GM19324 (cell line): ENCODE data around the gene BANF2.
A peak's percentile ranks its signal among the peaks of the same experiment; 100 is the strongest.
"Not testable (repeated sequence)": the region's sequence is repeated elsewhere in the genome, so short reads cannot be mapped to it uniquely, and the experiment has no call there.

Experiments used
- ATAC-seq: cut with Tn5 transposase; IDR thresholded peaks from one replicate; pipeline ENCODE4 v1.9.1; 2021; ENCODE audit warnings: mild to moderate bottlenecking, moderate library complexity; ENCODE audit not compliant: unreplicated experiment, low FRiP score

Gene BANF2

DNA sequence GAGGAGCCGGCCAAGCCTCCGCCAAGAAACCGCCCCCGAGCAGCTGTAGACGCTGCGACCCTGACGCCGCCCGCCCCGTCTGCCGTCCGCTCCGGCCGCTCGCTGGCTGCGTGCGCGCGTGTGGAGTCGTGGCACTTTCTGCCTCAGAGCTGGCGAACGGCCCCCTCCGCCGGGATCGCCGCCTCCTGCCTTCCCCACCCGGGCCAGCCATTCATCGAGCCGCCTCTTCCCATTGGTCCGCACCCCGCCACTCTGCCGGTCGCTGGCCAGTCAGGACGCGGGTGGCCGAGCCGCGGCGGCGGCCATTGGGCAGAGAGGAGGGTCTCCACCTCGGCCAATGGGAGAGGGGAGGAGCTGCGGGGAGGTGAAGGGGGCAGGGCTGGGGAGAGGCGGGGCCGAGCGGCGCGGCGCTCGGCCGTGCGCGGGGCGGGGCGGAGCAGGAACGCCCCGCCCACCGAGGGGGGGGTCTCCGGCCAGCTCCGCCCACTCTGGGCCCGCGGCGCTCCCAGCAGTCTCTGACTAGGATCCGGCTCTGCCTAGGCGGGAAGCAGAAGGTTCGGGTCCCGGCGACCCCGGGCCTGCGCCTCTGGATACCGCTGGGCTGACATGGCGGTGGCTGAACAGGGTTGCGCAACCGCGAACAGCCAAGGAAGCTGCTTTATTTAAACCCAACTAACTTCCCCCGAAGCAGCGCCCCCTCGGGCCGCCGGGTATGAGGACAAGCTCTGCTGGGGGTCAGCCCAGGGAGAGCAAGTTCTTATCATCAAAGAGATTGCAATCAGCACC lies 17.5 kb upstream of the BANF2 start, which contains the start of gene RRBP1:
RRBP1 (minus strand) TSS at position 140 of the 786 bp plus-strand sequence. CDS start 21,735 bp downstream, outside the sequence.
- peak; percentile 92 for ATAC-seq

DNA sequence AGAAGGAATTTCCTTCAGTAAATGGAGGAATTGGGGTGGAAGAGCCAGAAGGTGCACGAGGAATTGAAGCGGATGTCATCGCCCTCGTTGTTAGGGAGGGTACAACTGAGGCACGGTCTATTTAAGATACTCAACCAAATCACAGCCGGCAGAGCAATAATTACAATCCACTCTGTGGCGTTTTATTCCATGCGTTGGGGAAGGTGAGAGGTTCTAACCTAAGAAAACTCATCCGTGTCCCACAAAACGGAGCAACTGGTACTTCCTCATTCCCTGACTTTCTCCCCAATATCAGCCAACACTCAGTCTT lies 16.9 kb upstream of the BANF2 start:
- ATAC-seq: no peak

DNA sequence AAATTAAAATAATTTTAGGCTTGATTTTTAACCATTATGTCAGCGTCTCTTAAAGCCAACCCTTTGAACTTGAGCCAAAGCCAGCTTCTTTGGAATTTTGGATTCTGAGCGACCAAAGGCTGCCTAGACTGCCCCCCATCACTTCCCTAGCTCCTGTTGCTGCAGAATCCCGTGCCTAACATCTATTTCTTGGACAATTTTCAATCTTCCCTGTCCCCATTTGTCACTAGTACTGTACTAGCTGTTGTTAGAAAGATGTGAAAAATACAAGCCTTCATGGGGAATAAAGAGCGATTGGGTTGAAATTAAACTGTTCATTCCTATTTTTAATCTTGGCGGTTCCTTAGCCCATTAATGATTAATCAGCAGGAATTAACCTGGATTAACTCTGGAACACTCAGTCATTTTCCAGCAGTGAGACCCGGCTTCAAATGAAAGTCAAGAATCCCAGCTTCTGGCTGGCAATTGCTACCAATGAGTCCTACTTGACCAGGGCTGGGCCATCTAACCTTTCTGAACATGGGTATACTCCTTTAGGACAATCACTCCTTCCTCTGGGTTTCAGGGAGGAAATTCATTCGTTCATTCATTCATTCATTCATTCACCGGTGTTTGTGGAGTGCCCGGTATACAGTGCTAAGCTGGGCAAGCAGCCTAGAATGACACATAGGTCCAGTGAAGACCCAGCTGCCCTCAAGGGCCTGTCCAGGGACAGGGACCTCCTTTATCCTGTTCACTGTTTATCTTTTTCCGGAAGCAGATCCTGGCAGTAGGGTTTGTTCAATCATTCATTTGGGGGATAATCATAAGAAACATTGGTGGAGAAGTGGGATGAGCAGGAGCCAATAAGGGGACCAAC lies 16.3 kb upstream of the BANF2 start:
- no peak for ATAC-seq

DNA sequence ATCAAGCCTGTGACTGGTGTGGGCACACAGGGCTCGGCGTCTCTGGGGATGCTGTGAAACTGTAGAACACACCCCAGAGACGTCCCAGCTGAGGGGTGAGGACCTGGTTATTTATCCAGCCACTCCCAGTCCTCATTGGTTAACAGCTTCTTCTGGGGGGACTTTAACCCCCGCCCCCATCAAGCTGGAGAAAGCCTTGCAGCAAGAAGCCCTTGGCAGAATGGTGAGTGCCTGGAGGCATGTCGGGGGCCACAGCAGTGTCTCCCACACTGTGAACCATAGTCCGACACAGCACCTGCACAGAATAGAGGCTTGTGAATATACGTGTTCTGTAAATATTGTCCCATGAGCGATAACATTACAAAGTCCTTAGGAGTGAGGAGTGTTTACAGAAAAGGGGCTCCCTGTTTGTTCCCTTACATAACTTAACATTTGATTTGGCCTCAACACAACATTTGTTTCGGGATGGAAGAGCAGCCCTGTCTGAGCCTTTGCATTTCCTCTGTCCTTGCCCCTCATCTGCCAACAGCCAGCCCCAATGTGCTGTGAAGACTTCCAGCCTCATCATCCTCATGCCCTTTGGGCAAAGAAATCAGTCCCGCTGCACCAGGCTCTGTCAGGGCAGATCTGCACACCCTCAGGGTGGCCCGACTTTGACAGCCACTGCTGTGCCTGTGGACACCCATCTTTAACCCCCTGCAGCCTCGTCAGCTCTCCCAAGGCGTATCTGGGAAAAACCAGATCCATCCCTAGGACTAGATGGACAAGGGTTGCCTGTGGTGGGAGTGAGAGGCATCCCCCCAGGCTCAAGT lies 15.5 kb upstream of the BANF2 start:
- ATAC-seq: no peak

DNA sequence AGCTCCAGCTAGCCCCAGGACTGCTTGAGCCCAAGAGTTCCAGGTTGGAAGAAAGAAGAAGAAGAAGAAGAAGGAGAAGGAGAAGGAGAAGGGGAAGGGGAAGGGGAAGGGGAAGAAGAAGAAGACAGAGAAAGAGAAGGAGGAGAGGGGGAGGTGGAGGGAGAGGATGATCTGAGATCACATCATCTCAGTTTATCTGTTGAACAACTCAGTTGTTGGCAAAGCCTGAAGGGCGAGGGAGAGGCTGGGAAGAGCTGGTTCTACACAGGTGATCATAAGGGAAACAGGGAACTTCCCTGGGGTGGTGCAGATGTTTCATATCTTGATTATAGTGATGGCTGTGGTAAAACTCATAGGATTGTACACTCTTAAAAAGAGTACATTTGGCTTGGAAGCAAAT lies 14.6 kb upstream of the BANF2 start:
- ATAC-seq: no peak

DNA sequence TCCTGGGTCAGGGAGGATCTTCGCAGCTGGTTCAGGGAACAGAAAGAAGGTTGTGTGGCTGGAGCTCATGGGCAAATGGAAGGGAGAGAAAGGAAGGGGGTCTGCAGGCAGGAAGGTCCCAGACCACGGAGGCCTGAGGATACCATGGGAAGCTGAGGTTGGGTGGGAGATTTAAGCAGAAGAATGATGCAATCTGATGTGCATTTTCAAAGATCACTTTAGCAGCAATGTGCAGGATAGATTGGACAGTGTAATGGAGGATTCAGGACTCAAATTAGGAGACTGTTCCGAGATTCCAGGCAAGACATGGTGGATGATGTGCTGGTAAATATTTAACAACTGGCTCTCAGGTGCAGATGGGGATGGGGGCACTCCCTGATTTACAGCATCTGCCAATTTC lies 12.0 kb upstream of the BANF2 start:
- no peak for ATAC-seq

DNA sequence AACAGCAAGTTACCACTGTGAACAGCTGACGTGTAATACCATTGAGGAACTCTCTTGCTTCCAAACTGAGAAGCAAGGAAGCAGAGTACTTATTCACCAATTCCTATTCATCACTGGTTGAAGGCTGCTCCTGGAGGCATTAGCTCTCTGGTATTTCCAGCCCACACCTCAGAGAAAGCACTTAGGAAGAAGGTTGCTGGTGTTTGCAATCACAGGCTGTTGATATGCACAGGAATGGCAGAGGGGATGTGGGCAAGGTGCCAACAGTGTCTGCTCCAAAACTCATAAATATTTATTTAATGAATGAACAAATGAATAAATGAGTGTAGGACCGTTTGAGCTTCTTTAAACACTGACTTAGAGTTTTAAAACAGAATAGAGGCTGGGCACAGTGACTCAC lies 10.8 kb upstream of the BANF2 start:
- no peak for ATAC-seq

DNA sequence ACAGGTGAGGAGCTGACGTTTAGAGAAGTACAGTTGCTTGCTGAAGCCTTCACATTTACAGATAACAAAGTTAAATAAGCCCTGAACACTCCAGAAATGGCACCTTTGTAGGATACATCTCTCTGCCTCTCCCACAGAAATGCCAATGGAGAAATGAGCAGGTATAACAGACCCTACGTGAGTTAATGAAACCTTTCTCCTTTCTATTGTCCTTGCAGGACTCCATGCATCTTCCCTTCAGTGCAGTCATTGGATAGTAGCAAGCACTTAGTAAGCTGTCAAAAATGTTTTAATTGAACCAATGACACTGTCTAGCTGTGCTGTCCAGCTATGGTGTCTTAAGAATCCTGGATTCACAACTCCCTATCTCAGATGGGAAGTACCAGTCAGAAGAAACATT lies 9.6 kb upstream of the BANF2 start:
- no peak for ATAC-seq

DNA sequence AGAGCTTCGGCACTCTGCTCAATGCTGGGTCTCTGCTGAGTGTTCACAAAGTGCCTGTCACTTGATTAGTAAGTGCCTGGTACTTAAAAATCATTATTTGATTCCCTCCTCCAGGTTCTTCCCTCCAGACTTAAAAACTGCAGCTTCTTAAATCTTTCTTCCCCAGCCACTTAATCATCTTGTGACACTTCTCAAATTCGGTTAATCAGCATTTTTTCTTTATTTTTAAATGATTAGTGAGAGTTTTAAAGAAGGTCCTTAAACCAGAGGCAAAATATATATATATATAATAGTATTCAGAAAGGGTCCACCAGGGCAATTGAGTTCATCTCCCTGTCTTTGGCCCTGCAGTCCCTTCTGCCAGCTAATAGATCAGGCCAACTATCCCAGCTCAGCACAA lies 8.0 kb upstream of the BANF2 start:
- ATAC-seq: no peak

DNA sequence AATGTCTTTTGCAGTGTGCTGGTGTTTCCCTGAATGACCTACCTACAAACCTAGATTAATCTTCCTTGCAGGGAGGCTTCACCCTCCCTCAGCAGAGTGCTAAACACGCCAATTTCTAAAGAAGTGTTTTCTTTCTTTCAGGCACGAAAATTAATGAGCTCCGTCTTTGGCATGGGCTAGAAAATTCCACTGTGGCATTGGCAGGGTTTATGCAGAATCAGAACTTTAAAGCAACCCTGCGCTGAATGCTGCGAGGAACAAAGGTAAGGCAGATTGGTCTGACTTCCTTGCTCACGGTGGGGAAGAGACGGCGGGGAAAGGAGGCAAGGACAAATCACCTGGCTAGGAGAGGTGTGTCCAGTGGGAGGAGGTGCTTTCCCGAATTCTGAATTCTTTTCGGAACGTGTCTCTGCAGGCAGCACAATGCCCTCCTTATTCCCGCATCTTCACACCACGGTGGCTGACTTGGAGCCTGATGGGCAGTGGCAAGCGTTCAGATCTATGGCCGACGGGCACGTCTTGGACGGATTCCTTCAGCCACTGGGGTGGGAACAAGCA lies 6.2 kb upstream of the BANF2 start:
- ATAC-seq: no peak

DNA sequence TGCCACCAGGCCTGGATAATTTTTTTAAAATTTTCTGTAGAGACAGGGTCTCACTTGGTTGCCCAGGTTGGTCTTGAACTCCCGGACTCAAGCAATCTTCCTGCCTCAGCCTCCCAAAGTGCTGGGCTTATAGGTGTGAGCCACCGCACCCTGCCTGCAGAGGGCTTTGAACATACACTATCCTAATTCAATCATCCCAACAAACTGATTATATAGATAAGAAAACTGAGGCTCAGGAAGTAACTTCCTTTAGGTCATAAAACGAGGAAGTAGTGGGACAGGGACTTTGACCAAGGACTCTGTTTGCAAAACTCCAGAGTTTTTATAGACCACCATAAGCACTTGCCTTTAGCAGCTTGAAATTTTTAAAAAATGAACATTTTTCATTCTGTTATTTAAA lies 5.0 kb upstream of the BANF2 start:
- no peak for ATAC-seq

DNA sequence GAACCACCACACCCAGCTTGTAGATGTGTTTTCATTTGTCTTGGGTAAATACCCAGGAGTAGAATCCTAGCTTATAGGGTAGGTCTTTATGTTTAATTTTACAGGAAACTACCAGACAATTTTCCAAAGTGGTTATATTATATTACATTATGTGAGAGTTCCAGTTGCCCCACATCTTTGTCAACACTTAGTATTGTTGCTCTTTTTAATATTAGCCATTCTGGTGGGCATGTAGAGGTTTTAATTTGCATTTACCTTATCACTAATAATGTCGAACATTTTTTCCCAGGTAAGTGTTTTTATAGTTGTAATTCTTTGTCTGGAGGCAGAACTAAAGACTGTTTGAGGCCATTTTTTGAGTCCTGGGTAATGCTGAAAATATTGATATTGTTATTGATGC lies 3.5 kb upstream of the BANF2 start:
- ATAC-seq: no peak

DNA sequence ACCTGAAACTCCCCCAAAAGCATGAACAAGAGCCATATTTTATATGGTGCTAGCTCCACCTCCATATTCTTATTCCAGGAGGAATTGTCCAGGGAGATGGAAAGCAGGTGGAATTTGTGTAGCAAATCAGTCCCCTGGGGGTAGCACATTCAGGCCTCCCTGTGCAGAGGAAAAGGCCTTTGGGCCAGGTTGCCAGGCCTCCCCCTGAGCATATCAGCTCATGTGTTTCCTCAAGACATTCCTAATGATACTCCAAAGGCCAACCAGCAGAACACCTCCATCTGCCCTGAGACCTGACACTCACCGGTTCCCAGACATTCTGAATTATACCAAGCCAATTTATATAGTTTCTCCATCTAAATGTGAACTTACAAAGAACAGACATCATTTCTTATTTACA lies 2.6 kb upstream of the BANF2 start:
- ATAC-seq: no peak

DNA sequence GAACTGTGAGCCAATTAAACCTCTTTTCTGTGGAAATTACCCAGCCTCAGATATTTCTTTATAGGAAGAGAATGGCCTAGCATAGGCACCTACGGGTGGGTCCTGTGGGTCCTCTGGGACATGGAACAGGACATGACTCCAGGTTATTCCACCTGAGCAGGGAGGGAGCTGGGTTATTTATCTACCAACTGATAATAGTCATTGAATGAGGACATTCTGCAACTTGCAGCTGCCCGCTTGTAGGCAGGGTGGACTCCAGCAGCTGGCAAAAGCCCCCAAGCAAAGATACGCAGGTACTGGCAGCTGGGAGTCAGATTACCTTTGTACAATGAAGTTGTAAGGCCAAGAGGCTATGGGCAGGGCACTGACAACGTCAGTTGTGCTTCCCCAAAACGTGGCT lies 1.4 kb upstream of the BANF2 start:
- ATAC-seq: no peak

DNA sequence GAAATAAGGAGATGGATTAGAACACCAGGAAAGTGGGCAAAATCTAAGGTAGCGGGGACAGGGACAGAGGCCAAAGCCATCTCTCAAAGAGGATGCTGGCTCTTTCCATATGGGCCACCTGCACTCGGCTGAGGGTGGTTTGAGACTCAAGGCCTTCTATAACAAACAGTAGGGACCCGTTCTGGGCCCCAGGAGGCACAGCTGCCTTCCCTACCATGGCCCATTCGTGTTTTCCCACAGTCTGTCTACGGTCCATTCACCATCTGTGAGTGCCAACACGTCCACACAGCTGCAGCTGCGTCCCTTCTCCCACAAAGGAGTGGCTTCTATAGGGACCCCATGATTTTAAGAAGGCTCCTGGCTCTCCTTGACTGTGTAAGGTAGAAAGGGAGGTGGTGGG lies 871 bp downstream of the BANF2 start:
- no peak for ATAC-seq

DNA sequence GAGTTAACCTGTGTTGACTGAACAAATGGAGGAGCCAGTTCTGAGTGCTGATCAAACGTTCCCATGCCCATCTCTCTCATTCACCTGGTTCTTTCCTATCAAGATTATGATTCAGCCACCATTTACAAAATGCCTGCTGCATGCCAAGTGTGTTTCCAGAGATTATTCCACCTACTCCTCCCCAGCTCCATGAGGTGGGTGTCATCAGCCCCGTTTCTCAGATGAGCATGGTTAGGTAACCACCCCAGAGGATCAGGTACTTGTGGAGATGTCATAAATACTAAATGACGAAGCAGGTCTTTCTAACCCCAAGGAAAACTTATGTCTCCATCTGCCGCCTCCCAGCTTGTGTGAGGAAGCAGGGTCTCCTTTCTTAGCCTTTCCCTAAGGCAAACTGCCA lies 2.1 kb downstream of the BANF2 start:
- no peak for ATAC-seq

DNA sequence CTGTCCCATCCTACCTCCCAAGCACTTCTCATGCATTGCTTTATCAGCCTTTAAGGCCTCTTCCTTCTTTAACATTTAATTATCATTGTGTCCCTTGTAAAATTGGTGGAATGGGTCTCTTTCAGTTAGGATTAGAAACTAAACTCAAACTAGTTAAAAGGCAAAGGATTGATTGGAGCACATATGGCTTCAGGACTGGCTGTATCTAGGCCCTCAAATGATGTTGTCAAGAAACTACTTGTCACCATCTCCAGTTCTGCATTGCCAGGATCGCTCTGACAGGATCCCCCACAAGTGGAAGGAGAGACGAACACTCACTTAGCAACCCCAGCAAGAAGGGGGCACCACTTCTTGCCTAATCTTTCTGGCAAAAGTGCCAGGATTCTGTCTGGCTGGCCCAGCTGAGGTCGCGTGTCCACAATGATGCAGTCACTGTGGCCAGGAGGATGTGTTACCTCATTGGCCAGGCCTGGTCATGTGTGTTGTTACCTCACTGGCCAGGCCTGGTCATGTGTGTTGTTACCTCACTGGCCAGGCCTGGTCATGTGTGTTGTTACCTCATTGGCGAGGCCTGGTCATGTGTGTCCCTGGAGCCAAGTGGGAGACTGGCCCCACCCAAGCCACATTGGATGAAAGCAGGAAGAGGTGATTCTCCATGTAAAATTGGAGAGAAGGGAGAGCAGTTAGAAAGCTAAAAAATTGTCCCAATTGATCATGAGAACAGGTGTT lies 5.0 kb downstream of the BANF2 start:
- no peak for ATAC-seq

DNA sequence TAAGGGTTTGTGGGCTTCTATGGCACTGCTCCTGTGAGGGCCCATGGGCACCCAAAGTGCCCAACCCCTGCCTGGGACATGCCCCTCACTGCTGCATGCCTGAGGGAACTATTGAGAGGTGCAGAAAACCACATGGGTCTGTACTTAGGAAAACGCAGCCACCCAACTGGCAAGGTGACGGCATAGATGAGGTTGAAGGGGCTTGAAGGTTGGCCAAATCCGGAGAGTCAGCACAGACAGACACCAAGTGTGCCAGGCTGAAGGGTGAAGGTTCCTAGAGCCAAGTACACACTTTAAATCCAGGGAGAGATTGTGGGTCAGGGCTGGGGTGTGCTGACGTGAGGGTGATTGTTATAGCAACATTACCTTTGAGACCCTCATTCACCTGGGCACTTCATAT lies 6.2 kb downstream of the BANF2 start:
- no peak for ATAC-seq

DNA sequence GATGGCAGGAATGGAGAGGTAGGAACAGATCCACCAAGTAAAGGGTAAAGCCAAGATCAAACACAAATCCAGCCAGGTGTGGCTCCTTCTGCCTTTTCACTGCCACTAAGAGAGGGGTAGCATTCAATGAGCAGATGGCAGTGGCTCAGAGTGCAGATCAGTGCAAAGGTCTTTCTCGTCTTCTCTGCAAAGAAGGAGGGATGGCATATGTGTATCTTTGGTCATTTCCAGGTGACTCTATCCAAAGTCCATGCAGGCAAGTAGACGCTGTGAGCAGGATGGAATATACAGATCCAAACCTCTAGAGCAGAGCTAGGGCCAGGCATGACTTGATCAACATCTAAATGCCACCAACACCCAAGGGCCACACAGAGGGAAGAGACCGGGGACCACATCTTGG lies 6.9 kb downstream of the BANF2 start:
- ATAC-seq: no peak

DNA sequence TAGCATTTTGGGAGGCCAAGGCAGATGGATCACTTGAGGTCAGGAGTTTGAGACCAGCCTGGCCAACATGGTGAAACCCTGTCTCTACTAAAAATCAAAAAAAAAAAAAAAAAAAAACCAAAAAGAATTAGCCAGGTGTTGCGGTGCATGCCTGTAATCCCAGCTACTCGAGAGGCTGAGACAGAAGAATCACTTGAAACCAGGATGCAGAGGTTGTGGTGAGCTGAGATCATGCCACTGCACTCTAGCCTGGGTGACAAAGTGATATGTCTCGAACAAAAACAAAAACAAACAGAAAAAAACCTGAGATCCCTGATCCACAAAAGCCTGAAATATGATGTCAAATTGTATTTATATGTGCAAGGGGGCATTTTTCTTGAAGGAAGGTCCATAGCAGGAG lies 8.2 kb downstream of the BANF2 start:
- not testable (repeated sequence) for ATAC-seq
